ENCODE measurements around the gene TCEAL3.

GRCh38 chrX:103615781-103616371 is 8.1 kb downstream of the TCEAL3 start:
- TF ChIP-seq, protein P1, sequence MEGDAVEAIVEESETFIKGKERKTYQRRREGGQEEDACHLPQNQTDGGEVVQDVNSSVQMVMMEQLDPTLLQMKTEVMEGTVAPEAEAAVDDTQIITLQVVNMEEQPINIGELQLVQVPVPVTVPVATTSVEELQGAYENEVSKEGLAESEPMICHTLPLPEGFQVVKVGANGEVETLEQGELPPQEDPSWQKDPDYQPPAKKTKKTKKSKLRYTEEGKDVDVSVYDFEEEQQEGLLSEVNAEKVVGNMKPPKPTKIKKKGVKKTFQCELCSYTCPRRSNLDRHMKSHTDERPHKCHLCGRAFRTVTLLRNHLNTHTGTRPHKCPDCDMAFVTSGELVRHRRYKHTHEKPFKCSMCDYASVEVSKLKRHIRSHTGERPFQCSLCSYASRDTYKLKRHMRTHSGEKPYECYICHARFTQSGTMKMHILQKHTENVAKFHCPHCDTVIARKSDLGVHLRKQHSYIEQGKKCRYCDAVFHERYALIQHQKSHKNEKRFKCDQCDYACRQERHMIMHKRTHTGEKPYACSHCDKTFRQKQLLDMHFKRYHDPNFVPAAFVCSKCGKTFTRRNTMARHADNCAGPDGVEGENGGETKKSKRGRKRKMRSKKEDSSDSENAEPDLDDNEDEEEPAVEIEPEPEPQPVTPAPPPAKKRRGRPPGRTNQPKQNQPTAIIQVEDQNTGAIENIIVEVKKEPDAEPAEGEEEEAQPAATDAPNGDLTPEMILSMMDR (IDR thresholded peaks at IDR 0.05), result no peak
- no peak for TF ChIP-seq POLR2AphosphoS5 (IDR thresholded peaks at IDR 0.05; ENCODE audit: low read depth, low read length)
- no peak for TF ChIP-seq SIN3A (IDR thresholded peaks at IDR 0.05; ENCODE audit: borderline replicate concordance, insufficient read depth, low read depth, low read length)
